ENCODE results near the gene TNP1. TPM values are rescaled to one million over a fixed set of nuclear protein-coding genes. Genes with fewer than 3 reads are reported as not detected.

The TNP1 gene
- total RNA-seq, 1 experiment from 2014 or later = not detected

DNA sequence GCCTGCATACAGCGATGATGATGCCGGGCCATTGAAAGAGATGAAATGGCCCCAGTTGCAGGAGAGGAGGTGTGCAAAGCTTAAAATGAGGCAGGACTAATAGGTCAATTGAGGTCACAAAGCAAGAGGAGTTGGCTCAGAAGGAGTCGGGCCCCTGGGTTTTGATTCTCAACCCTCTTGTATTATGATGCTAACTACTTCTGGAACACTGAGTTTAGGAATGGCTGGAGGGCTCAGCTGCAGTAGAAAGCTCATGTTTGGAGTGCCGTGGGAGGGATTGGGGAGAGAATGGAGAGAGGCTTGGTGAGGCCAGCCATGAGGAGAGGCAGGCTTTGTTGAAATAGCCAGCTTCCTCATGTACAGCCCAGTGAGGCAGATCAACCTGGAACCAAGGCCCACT is 4.8 kb downstream of the TNP1 start:
- Histone ChIP-seq H3K9ac (ENCODE audit: extremely low read depth, insufficient read length, low read length) (no peak overlapping the region), H3K9me3 (ENCODE audit: control insufficient read depth, low read depth, low read length) (no peaks in the 10 kb centered on the region), H3K79me1 (ENCODE audit: insufficient read depth, low read depth, low read length, poor library complexity, severe bottlenecking) (no peaks in the 10 kb centered on the region), H3K4me1 (ENCODE audit: insufficient read depth, low read length) (no peaks in the 10 kb centered on the region), H4K20me1 (ENCODE audit: control insufficient read depth, insufficient read depth, insufficient read length) (no peaks in the 10 kb centered on the region), H3K27me3 (ENCODE audit: insufficient read depth, low read length) (no peaks in the 10 kb centered on the region), H3K27ac (ENCODE audit: insufficient read length, low read depth, low read length) (no peak overlapping the region), H3T11ph (ENCODE audit: low read length) (no peak overlapping the region), H3K79me2 (ENCODE audit: insufficient read depth, low read length) (no peaks in the 10 kb centered on the region), H3K23ac (ENCODE audit: insufficient read length, low read depth, low read length) (no peak overlapping the region), H3K4ac (ENCODE audit: low read depth, low read length) (no peak overlapping the region), H2AK5ac (ENCODE audit: insufficient read length, low read length) (no peak overlapping the region), H3K18ac (ENCODE audit: insufficient read length, low read depth, low read length) (no peak overlapping the region), H3K14ac (ENCODE audit: insufficient read depth, low read length) (no peak overlapping the region), H3K23me2 (ENCODE audit: insufficient read length, low read depth, low read length, poor library complexity, severe bottlenecking) (no peaks in the 10 kb centered on the region), H4K91ac (ENCODE audit: insufficient read length, low read depth, low read length) (no peak overlapping the region), H2BK15ac (ENCODE audit: low read depth, low read length) (no peak overlapping the region), H3K4me2 (ENCODE audit: insufficient read depth, insufficient read length, low read length) (no peak overlapping the region), H4K5ac (ENCODE audit: insufficient read length, low read depth, low read length) (no peak overlapping the region), H2AFZ (ENCODE audit: low read length) (no peak overlapping the region), H4K8ac (replicated peaks; ENCODE audit: insufficient read length, low read depth, low read length) (no peak overlapping the region), H2BK5ac (ENCODE audit: insufficient read length, low read length) (no peak overlapping the region), H2BK20ac (ENCODE audit: low read depth, low read length, poor library complexity, severe bottlenecking) (no peak overlapping the region), H2BK120ac (ENCODE audit: low read depth, low read length, poor library complexity, severe bottlenecking) (no peak overlapping the region), H2BK12ac (ENCODE audit: insufficient read length, low read depth, low read length) (no peak overlapping the region), H3K56ac (ENCODE audit: insufficient read length, low read depth, low read length) (no peak overlapping the region)
- Mint-ChIP-seq H3K27me3 (ENCODE audit: low read depth) (peaks cover 6% of the 10 kb centered on the region), H3K36me3 (ENCODE audit: insufficient read depth in 1 of 3, low read depth in 3 of 3) (no peaks in the 10 kb centered on the region), H3K4me3 (no peak overlapping the region), H3K9me3 (no peaks in the 10 kb centered on the region), H3K27ac (peak overlapping the region in 2 of 3 experiments; percentile 20 to 28; a peak in 1 of 7 replicates), H3K4me1 (peaks cover 35 to 36% of the 10 kb centered on the region in 2 experiments)
- no peak for TF ChIP-seq CTCF (conservative IDR thresholded peaks at IDR 0.05)
- WGBS (ENCODE audit: extremely low coverage, insufficient read length, low lambda C conversion rate) = no CpG with 5 or more reads among the region's 4 CpGs
- DNase-seq = no peak

All from H9 (cell line).